HG02981 (cell line): Measurements from ENCODE around the gene DNAI1.
A peak's percentile ranks its signal among the peaks of the same experiment; 100 is the strongest.
"Not testable (repeated sequence)": the region's sequence is repeated elsewhere in the genome, so short reads cannot be mapped to it uniquely, and the experiment has no call there.

ENCODE experiments used
- ATAC-seq: cut with Tn5 transposase; IDR thresholded peaks from one replicate; pipeline ENCODE4 v1.9.1; 2021; ENCODE audit warnings: mild to moderate bottlenecking, moderate library complexity; ENCODE audit not compliant: unreplicated experiment

Gene DNAI1

GRCh38 chr9:34458013-34458958 is at the start of gene DNAI1, which contains the start of gene FAM219A:
DNAI1 (plus strand) TSS chr9:34458805; CDS start chr9:34459006, 201 bp downstream.
FAM219A (minus strand) TSS chr9:34458570; CDS start chr9:34458263, 307 bp downstream.
- peak; percentile 97 for ATAC-seq

GRCh38 chr9:34409154-34409553 is 49.5 kb upstream of the DNAI1 start:
- no peak for ATAC-seq

DNA sequence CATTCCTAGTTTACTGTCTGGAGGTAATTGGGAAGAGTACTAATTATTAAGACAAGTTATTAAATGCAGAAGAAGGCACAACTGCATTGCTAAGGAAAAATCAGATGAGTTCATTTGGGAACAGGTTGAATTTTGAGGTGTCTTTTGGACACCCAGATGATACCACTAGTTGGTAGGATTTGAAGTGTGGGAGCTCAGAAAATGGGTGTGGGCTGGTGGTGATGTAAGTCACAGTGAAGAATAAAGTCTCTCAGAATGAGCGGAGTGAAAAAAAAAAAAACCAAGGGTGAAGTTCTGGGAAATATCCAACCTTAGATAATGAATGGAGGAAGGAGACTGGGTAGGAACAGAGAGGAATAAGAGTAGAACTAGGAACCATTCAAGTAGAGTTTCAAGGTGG is 46.3 kb upstream of the DNAI1 start:
- ATAC-seq = no peak

GRCh38 chr9:34413231-34413852 is 45.3 kb upstream of the DNAI1 start:
- no peak for ATAC-seq

DNA sequence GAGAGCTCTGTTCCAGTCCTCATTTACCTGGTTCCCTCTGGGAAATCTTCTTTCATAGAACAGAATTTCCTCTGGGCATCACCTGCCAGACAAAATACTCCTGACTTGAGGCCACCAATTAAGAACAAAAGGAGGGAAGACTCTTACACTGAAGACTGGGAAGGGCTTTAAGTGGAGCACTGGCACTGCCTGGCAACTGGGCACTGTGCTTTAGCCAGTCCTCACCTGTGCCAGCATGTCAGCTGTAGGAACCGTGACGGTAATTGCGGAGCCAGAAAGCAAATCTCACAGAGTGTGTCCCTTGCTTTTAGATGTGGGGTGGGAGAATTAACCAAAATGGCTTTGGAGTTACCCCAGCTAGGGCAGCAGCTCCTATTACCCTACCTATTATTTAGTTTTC is 40.9 kb upstream of the DNAI1 start:
- no peak for ATAC-seq

DNA sequence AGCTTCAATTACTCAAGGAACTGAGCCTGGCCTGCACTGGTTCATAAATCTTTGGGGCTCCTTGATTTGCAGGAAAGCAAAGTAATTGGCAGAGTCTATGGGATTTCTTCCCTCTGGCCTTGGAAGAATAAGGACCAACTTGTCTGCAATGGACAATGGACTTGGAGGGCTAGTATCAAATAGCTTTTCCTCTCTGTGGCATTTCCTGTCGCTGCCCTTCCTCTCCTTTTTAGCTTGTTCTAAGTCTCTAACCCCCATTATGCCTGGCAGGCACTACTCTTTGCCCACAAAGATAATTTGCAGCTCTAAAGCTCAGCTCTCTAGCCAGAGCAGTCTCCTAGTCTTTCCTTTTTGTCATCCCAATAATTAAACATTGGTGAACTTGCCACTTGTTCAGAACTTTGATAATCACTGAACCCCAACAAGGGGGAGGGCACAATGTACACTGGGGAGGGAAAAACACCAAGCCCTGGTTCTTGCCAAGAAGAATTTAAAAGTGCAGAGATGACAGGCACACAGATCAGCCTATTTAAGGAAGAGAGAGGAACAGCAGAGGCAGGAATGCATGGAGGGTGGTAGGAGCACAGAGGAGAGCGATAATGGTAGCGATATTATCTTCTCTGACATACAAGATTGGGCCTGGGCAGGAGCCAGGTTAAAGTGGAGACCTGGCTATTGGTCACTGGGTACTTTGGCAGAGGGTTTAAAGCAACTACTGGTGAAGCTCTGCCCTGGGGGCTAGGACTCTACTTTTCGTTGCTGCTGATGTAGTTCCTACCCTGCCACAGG is 38.7 kb upstream of the DNAI1 start:
- ATAC-seq = no peak

- no peak for ATAC-seq
Measured at GRCh38 chr9:34426347-34427074, 32.1 kb upstream of the DNAI1 start.

DNA sequence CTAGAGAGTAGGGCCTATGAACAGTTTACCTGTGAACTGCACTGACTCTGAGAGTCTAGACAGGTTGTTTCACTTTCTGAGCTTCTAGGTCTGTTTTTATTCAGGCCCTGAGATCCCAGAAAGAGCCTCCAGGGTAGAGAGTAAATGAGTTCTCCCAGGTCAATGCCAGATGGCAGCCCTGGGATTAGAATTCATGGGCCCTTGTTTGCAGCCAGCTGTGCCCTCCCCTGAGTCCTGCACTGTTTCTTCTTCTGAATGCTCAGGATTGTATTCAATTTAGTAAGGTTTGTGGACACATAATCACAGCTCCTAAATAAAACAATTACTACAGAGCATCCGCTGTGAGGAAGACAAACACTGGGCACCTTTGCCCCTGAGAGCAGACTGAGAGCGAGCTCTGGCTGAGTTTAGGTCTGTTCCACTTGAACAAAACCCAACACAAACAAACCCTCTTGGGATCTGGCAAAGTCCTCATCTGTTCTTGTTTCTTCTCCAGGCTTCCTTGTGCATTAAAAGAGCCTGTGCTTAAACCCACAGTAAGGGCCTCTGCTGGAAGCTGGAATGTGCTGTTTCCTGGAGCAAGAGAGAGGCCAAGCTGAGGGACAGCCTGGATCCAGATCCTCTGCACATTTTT is 30.2 kb upstream of the DNAI1 start:
- ATAC-seq = no peak

GRCh38 chr9:34430843-34431437 is 27.7 kb upstream of the DNAI1 start:
- no peak for ATAC-seq

GRCh38 chr9:34431667-34432066 is 26.9 kb upstream of the DNAI1 start:
- ATAC-seq = no peak

GRCh38 chr9:34437006-34437925 is 21.3 kb upstream of the DNAI1 start:
- peak; percentile 51 for ATAC-seq

- ATAC-seq = not testable (repeated sequence)
Measured at GRCh38 chr9:34437926-34438307, 20.7 kb upstream of the DNAI1 start.

DNA sequence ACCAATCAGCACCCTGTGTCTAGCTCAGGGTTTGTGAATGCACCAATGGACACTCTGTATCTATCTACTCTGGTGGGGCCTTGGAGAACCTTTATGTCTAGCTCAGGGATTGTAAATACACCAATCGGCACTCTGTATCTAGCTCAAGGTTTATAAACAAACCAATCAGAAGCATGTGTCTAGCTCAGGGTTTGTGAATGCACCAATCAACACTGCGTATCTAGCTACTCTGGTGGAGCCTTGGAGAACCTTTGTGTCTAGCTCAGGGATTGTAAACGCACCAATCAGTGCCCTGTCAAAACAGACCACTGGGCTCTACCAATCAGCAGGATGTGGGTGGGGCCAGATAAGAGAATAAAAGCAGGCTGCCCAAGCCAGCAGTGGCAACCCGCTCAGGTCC is 20.1 kb upstream of the DNAI1 start:
- not testable (repeated sequence) for ATAC-seq

- no peak for ATAC-seq
Measured at GRCh38 chr9:34440017-34440416, 18.6 kb upstream of the DNAI1 start.

DNA sequence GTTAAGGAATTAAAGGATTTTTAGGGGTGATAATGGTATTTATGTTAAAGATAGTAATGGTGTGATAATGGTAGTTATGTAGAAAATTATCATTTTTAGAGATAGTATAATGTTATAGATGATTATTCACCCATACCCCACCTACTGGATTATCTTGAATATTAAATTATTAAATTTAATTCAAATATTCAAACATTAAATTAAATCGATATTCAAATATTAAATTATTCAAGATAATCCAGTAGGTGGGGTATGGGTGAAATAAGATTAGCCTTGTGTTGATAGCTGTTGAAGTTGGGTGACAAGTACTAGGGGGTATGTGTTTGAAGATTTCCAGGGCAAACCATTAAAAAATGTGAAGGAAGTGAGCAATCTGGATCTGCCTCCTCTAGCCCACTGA is 15.8 kb upstream of the DNAI1 start:
- no peak for ATAC-seq

DNA sequence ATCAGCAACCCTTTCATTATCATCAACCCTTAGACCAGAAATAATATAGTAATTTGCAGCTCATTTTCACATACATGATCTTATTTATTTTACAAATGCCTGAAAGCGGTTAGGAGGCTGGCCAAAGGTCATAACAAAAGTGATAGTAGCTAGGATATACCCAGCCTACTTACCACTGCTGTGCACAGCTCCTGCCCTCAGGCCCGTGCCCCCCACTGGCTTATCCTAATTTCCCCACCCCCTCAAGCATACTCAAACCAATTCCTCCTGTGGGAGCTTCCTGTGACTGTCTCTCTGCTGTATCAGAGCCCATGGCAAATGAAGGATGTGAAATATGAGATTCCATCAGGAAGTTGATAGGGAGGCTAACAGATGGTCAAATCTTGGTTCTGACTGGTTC is 15.1 kb upstream of the DNAI1 start:
- no peak for ATAC-seq

DNA sequence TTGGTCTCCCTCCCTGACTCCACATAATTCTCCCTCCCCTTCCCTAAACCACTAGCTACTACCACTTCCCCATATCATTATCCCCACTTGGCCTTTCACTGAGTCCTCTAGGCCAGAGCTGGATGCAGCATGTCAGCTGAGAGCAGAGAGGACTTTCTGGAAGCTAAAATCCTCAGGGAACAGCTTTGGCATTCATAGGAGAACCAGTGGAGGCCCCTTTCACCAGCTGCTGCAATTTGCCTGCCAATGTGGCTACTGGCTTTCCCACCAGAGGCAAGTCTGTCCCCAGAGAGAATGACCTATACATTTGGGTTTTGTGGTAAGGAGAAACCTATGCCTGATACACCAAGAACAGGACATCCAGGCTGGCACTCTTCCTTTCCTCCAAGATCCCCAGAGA is 14.6 kb upstream of the DNAI1 start:
- no peak for ATAC-seq

DNA sequence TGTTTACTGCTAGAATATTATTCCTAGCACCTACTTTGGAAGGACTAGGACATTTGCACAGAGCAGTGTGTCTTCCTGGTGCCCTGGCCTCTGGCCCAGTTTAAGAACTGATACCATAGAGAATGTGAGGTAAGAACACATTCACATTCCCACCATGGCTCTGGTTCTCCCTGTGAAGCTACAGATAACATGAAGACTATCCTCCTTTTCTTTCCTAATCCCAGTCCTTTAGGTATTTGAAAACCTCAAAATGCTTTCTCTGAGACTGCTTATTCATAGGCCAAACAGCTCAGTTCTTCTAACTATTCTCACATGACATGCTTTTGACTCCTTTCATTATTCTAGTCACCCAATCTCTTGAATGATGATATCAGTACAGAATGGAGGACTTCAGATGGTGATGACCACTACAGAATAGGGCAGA is 12.1 kb upstream of the DNAI1 start:
- no peak for ATAC-seq

DNA sequence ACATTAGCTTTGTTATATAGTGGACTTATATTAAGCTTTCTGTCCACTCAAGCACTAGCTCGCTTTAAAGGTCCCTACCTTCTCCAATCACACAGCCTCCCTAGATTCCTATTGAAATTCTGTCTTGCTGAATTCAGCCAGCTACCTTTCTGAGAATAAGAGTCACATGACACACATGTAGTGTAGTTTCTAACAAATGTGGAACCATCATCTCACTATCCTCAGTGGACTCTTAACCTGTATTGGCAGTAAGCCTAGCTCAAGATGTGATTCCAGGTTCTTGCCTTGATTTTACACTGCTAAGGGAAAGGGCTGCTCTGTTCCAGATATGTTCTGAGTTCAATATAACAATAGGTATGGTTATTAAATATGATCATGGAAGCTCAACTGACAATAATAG is 11.7 kb upstream of the DNAI1 start:
- ATAC-seq = no peak
